ENCODE data around the gene CLDN22. TPM values are rescaled to one million over a fixed set of nuclear protein-coding genes. Genes with fewer than 3 reads are reported as not detected.
"Not testable (repeated sequence)": the region's sequence is repeated elsewhere in the genome, so short reads cannot be mapped to it uniquely, and the experiment has no call there.

CLDN22 gene
- total RNA-seq, 2 experiments from 2014 or later: not detected

DNA sequence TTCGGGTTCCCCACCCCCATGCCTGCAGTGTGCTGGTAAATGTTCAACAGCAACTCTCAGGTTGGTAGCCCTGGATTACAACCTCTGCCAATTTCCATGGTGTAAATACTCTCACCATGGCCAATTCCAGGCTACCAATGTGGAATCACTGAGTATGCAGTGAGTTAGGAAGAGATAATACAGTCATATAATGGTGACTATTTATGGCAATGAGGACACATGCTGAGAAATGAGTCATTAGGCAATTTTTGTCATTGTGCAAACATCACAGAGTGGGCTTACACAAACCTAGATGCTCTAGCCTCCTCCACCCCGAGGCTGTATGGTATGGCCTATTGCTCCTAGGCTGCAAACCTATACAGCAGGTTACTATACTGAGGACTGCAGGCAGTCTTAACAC is 6.8 kb upstream of the CLDN22 start:
- no peak for DNase-seq
- Mint-ChIP-seq H3K36me3 (ENCODE audit: low read depth) (no peaks in the 10 kb centered on the region), H3K4me3 (no peak overlapping the region), H3K4me1 (ENCODE audit: low read depth) (no peaks in the 10 kb centered on the region), H3K9me3 (peaks cover 5% of the 10 kb centered on the region), H3K27ac (no peak overlapping the region), H3K27me3 (ENCODE audit: low read depth) (no peaks in the 10 kb centered on the region)
- intact Hi-C loops (cut with micrococcal nuclease): no loop called here
- CTCF ChIA-PET: no interaction called here

- H3K36me3 Mint-ChIP-seq (ENCODE audit: low read depth); H3K4me1 Mint-ChIP-seq (ENCODE audit: low read depth); H3K27me3 Mint-ChIP-seq (ENCODE audit: low read depth); H3K4me3 Mint-ChIP-seq; intact Hi-C loops (cut with micrococcal nuclease); H3K27ac Mint-ChIP-seq; H3K9me3 Mint-ChIP-seq; DNase-seq; CTCF ChIA-PET: not testable (repeated sequence)
These were observed 6.3 kb upstream of the CLDN22 start for GRCh38 chr4:183326387-183326786.

GRCh38 chr4:183324619-183325018 is 4.5 kb upstream of the CLDN22 start:
- intact Hi-C loops (cut with micrococcal nuclease): no loop called here
- Mint-ChIP-seq H3K4me3 (no peak overlapping the region), H3K9me3 (peaks cover 5% of the 10 kb centered on the region), H3K36me3 (ENCODE audit: low read depth) (no peaks in the 10 kb centered on the region), H3K27me3 (ENCODE audit: low read depth) (no peaks in the 10 kb centered on the region), H3K27ac (no peak overlapping the region), H3K4me1 (ENCODE audit: low read depth) (peaks cover 7% of the 10 kb centered on the region)
- CTCF ChIA-PET: no interaction called here
- DNase-seq: no peak

GRCh38 chr4:183324056-183324455 is 4.0 kb upstream of the CLDN22 start:
- CTCF ChIA-PET; H3K27ac Mint-ChIP-seq; H3K4me3 Mint-ChIP-seq; H3K27me3 Mint-ChIP-seq (ENCODE audit: low read depth); H3K4me1 Mint-ChIP-seq (ENCODE audit: low read depth); intact Hi-C loops (cut with micrococcal nuclease); H3K9me3 Mint-ChIP-seq; H3K36me3 Mint-ChIP-seq (ENCODE audit: low read depth); DNase-seq: not testable (repeated sequence)

GRCh38 chr4:183323295-183323694 is 3.2 kb upstream of the CLDN22 start:
- Mint-ChIP-seq H3K9me3 (peaks cover 5% of the 10 kb centered on the region), H3K4me3 (no peak overlapping the region), H3K36me3 (ENCODE audit: low read depth) (no peaks in the 10 kb centered on the region), H3K27me3 (ENCODE audit: low read depth) (no peaks in the 10 kb centered on the region), H3K27ac (no peak overlapping the region), H3K4me1 (ENCODE audit: low read depth) (peaks cover 7% of the 10 kb centered on the region)
- CTCF ChIA-PET: no interaction called here
- DNase-seq: no peak
- intact Hi-C loops (cut with micrococcal nuclease): no loop called here

DNA sequence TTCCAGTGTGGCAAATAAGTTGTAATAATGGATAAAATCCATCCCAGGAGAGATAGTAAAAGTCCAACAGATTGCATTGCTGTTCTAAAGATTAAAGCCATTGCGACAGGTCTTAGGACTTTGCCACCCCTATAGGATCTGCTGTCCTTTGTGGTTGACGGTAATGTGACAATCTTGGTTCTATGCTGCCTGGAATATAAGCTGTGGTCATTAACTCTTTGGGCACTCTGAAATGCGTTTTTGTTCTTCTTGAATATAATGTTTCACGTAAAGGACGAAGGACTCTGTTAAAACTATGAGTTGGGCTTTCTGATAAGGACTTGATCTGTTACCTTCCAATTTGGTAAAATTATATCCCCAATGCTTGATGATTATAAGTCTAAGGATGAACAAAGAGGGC is 2.2 kb upstream of the CLDN22 start, which contains the start of gene CLDN24:
Gene CLDN24, minus strand, starts transcription at position 101 of the 400 bp plus-strand sequence. Its CDS starts 0 bp downstream, at position 101.
- Mint-ChIP-seq H3K27ac (no peak within 1 kb of the TSS), H3K4me1 (ENCODE audit: low read depth) (peaks cover 7% of the 10 kb centered on the region)
- CTCF ChIA-PET: no interaction called here

GRCh38 chr4:183321516-183321915 is 1.4 kb upstream of the CLDN22 start:
- DNase-seq: no peak
- H3K27ac Mint-ChIP-seq: no peak overlapping the region
- no peaks in the 10 kb centered on the region for H3K36me3 Mint-ChIP-seq (ENCODE audit: low read depth)
- CTCF ChIA-PET: no interaction called here
- intact Hi-C loops (cut with micrococcal nuclease): no loop called here
- H3K9me3 Mint-ChIP-seq: peaks cover 5% of the 10 kb centered on the region
- H3K4me3 Mint-ChIP-seq: no peak overlapping the region
- no peaks in the 10 kb centered on the region for H3K27me3 Mint-ChIP-seq (ENCODE audit: low read depth)
- H3K4me1 Mint-ChIP-seq (ENCODE audit: low read depth): peaks cover 7% of the 10 kb centered on the region

More for the DNA sequence above, 2.2 kb upstream of the CLDN22 start, which contains the start of gene CLDN24:
- no peaks in the 10 kb centered on the region for H3K36me3 Mint-ChIP-seq (ENCODE audit: low read depth)
- no peak for DNase-seq
- H3K9me3 Mint-ChIP-seq: peaks cover 5% of the 10 kb centered on the region
- intact Hi-C loops (cut with micrococcal nuclease): no loop called here
- H3K4me3 Mint-ChIP-seq: no peak within 1 kb of the TSS
- no peaks in the 10 kb centered on the region for H3K27me3 Mint-ChIP-seq (ENCODE audit: low read depth)

DNA sequence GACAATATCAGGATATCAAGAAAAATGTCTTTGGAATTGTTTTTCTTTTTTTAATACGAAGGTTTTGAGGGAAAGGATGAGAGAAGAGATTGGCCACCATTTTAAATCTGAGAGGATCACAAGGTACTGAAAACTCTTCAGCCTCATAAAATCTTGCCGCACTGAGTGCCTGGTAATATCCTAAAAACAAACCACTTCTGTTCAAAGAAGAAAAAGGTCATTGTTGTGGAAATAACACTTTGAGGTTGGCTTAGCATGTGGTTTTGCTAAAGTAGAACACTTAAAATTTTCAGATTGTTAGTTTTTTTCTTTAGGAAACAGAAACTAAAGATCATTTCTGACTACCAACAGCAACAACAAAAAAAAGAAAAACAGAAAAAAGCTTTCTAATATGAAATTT is 1.0 kb upstream of the CLDN22 start:
- CTCF ChIA-PET: no interaction called here
- Mint-ChIP-seq H3K9me3 (peaks cover under 1% of the 10 kb centered on the region), H3K36me3 (ENCODE audit: low read depth) (no peaks in the 10 kb centered on the region), H3K27me3 (ENCODE audit: low read depth) (no peaks in the 10 kb centered on the region), H3K4me1 (ENCODE audit: low read depth) (peaks cover 7% of the 10 kb centered on the region), H3K4me3 (no peak overlapping the region), H3K27ac (no peak overlapping the region)
- intact Hi-C loops (cut with micrococcal nuclease): no loop called here
- DNase-seq: no peak

- intact Hi-C loops (cut with micrococcal nuclease): no loop called here
- no peak for DNase-seq
- Mint-ChIP-seq H3K4me1 (ENCODE audit: low read depth) (peaks cover 7% of the 10 kb centered on the region), H3K36me3 (ENCODE audit: low read depth) (peaks cover 2% of the 10 kb centered on the region), H3K27me3 (ENCODE audit: low read depth) (no peaks in the 10 kb centered on the region), H3K4me3 (no peak overlapping the region), H3K9me3 (no peaks in the 10 kb centered on the region), H3K27ac (no peak overlapping the region)
- CTCF ChIA-PET: interaction anchor here (0.6 to 1.5 kb wide), 3 partner anchors 12 to 212 kb away, joined by 3 read pairs; no protein-coding TSS in a partner anchor
These were observed 1.4 kb downstream of the CLDN22 start for GRCh38 chr4:183318656-183319055.

GRCh38 chr4:183314806-183315205 is 5.3 kb downstream of the CLDN22 start:
- no peaks in the 10 kb centered on the region for H3K9me3 Mint-ChIP-seq
- CTCF ChIA-PET: no interaction called here
- no peak overlapping the region for H3K27ac Mint-ChIP-seq
- intact Hi-C loops (cut with micrococcal nuclease): no loop called here
- H3K27me3 Mint-ChIP-seq (ENCODE audit: low read depth): no peaks in the 10 kb centered on the region
- H3K4me3 Mint-ChIP-seq: no peak overlapping the region
- no peak for DNase-seq
- H3K4me1 Mint-ChIP-seq (ENCODE audit: low read depth): no peaks in the 10 kb centered on the region
- H3K36me3 Mint-ChIP-seq (ENCODE audit: low read depth): peaks cover 8% of the 10 kb centered on the region

GRCh38 chr4:183314336-183314735 is 5.7 kb downstream of the CLDN22 start:
- no peak for DNase-seq

DNA sequence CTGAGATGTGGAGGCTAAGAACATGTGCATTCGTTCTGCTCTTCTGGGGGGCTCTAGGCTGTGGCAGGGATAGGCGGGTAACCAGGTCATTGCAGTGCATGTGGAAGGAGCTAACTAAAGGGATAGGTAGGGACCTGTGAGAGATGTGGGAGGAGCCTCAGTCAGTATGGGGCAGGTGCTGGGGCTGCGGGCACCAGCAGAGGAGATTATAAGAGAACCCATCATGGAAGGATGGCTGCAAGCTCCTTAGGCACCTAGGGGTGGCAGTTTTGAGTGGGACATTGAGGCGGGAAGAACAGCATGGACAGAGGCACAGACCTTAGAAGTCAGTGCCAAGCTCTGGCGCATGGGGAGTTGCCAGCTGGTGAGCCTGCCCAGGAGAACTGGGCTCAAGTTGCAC is 7.2 kb downstream of the CLDN22 start:
- Mint-ChIP-seq H3K27ac (no peak overlapping the region), H3K27me3 (ENCODE audit: low read depth) (no peaks in the 10 kb centered on the region), H3K4me3 (no peak overlapping the region), H3K9me3 (no peaks in the 10 kb centered on the region), H3K36me3 (ENCODE audit: low read depth) (peaks cover 8% of the 10 kb centered on the region), H3K4me1 (ENCODE audit: low read depth) (no peaks in the 10 kb centered on the region)
- DNase-seq: no peak
- intact Hi-C loops (cut with micrococcal nuclease): no loop called here
- CTCF ChIA-PET: no interaction called here

More at GRCh38 chr4:183314336-183314735, 5.7 kb downstream of the CLDN22 start:
- intact Hi-C loops (cut with micrococcal nuclease): no loop called here
- Mint-ChIP-seq H3K9me3 (no peaks in the 10 kb centered on the region), H3K27ac (no peak overlapping the region), H3K36me3 (ENCODE audit: low read depth) (peaks cover 8% of the 10 kb centered on the region), H3K4me3 (no peak overlapping the region), H3K4me1 (ENCODE audit: low read depth) (no peaks in the 10 kb centered on the region), H3K27me3 (ENCODE audit: low read depth) (no peaks in the 10 kb centered on the region)
- CTCF ChIA-PET: no interaction called here

DNA sequence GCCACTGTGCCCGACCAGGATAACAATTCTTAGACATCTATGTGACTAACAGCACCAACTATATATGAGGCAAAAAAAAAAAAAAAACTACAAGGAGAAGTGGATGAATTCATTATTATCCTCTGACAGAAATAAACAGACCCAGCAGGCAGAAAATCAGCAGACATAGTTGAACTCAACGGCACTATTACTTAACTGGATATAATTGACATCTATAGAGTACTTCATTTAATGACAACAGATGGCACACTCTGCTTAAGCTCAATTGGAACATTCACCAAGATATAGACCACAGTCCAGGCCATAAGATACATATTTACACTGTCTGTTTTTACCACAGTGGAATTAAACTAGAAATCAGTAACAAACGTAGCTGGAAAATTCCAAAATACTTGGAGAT is 13.3 kb downstream of the CLDN22 start:
- no peaks in the 10 kb centered on the region for H3K4me1 Mint-ChIP-seq (ENCODE audit: low read depth)
- no peaks in the 10 kb centered on the region for H3K27me3 Mint-ChIP-seq (ENCODE audit: low read depth)
- CTCF ChIA-PET: interaction anchor here (1.1 kb wide), 1 partner anchor 11 kb away, joined by 3 read pairs; no protein-coding TSS in a partner anchor
- no peak for DNase-seq
- H3K27ac Mint-ChIP-seq: no peak overlapping the region
- no peak overlapping the region for H3K4me3 Mint-ChIP-seq
- no peaks in the 10 kb centered on the region for H3K36me3 Mint-ChIP-seq (ENCODE audit: low read depth)
- H3K9me3 Mint-ChIP-seq: no peaks in the 10 kb centered on the region
- intact Hi-C loops (cut with micrococcal nuclease): no loop called here

GRCh38 chr4:183304538-183304937 is 15.5 kb downstream of the CLDN22 start:
- no peaks in the 10 kb centered on the region for H3K27me3 Mint-ChIP-seq (ENCODE audit: low read depth)
- no peaks in the 10 kb centered on the region for H3K4me1 Mint-ChIP-seq (ENCODE audit: low read depth)
- H3K9me3 Mint-ChIP-seq: no peaks in the 10 kb centered on the region
- H3K27ac Mint-ChIP-seq: no peak overlapping the region
- H3K4me3 Mint-ChIP-seq: no peak overlapping the region
- H3K36me3 Mint-ChIP-seq (ENCODE audit: low read depth): no peaks in the 10 kb centered on the region
- intact Hi-C loops (cut with micrococcal nuclease): no loop called here
- DNase-seq: no peak
- CTCF ChIA-PET: no interaction called here

All from activated naive CD4-positive, alpha-beta T cell treated with anti-CD3 and anti-CD28 coated beads for 36 hours (primary cell).